ENCODE results near the gene FLNB. TPM values are rescaled to one million over a fixed set of nuclear protein-coding genes. Genes with fewer than 3 reads are reported as not detected.
A peak's percentile ranks its signal among the peaks of the same experiment; 100 is the strongest.

The FLNB gene
- total and polyA plus RNA-seq, 2 of the 13 experiments (the other 11 are each of a cell fraction or from before 2014, with no cell fraction given): 106 to 130 TPM

- TF ChIP-seq ZNF678 (CRISPR knock-in tag; IDR thresholded peaks at IDR 0.05) (no peak), ZNF619 (CRISPR knock-in tag; IDR thresholded peaks at IDR 0.05) (no peak), ZNF30 (CRISPR knock-in tag; IDR thresholded peaks at IDR 0.05) (no peak), FOXP1 (IDR thresholded peaks at IDR 0.05) (peak; percentile 77), FOXP1 (CRISPR knock-in tag; IDR thresholded peaks at IDR 0.05) (peak; percentile 92), ZNF816 (CRISPR knock-in tag; IDR thresholded peaks at IDR 0.05; ENCODE audit: borderline replicate concordance) (no peak; the same call in 1 of the 2 replicates), ZNF543 (CRISPR knock-in tag; IDR thresholded peaks at IDR 0.05) (peak; percentile 61; the same call in 1 of the 2 replicates), GMEB2 (CRISPR knock-in tag; IDR thresholded peaks at IDR 0.05; ENCODE audit: low read depth) (no peak), ZBTB10 (CRISPR knock-in tag; IDR thresholded peaks at IDR 0.05; ENCODE audit: borderline replicate concordance) (no peak), ZNF670 (CRISPR knock-in tag; IDR thresholded peaks at IDR 0.05; ENCODE audit: borderline replicate concordance) (no peak), KLF13 (CRISPR knock-in tag; IDR thresholded peaks at IDR 0.05) (no peak), ATF1 (CRISPR knock-in tag; IDR thresholded peaks at IDR 0.05) (peak; percentile 26; the same call in 1 of the 2 replicates), CBX1 (IDR thresholded peaks at IDR 0.05; ENCODE audit: low read depth) (no peak), PBX3 (CRISPR knock-in tag; IDR thresholded peaks at IDR 0.05; ENCODE audit: borderline replicate concordance) (no peak), ZNF234 (CRISPR knock-in tag; conservative IDR thresholded peaks at IDR 0.05) (no peak), RBM22 (optimal IDR thresholded peaks at IDR 0.05; ENCODE audit: low read length) (no peak), CBX2 (IDR thresholded peaks at IDR 0.05; ENCODE audit: low read depth, low read length) (no peak), CBX2 (CRISPR knock-in tag; IDR thresholded peaks at IDR 0.05; ENCODE audit: low read depth) (no peak), ZNF687 (CRISPR knock-in tag; IDR thresholded peaks at IDR 0.05) (no peak), CCDC6 (CRISPR knock-in tag; IDR thresholded peaks at IDR 0.05) (no peak), ZSCAN12 (CRISPR knock-in tag; IDR thresholded peaks at IDR 0.05) (no peak), MTF1 (CRISPR knock-in tag; IDR thresholded peaks at IDR 0.05) (no peak)
Observed at GRCh38 chr3:57992452-57993213, 15.6 kb upstream of the FLNB start (continued).
